G401 (cell line): Measurements from ENCODE around the gene KRT7. TPM values are rescaled to one million over a fixed set of nuclear protein-coding genes. Genes with fewer than 3 reads are reported as not detected.
"Not testable (repeated sequence)": the region's sequence is repeated elsewhere in the genome, so short reads cannot be mapped to it uniquely, and the experiment has no call there.

Experiments
- DNase-seq: peaks from one replicate; pipeline ENCODE4 v3.0.0-alpha.2; 2015; ENCODE audit warnings: low spot score
- in situ Hi-C: cut with HindIII; loops from 2 replicates; pipeline ENCODE4 v1.10.0; 2016; ENCODE audit warnings: low sequenced_read_pairs, mixed read lengths
- total RNA-seq: library from RNA; depleted of rRNA; stranded (reverse); fragments of >200 nt; shearing (Covaris generic); gene quantifications from 2 replicates; pipeline ENCODE4 v1.2.3, GENCODE V29; 2014

KRT7 gene
- total RNA-seq, 1 experiment from 2014 or later: not detected

DNA sequence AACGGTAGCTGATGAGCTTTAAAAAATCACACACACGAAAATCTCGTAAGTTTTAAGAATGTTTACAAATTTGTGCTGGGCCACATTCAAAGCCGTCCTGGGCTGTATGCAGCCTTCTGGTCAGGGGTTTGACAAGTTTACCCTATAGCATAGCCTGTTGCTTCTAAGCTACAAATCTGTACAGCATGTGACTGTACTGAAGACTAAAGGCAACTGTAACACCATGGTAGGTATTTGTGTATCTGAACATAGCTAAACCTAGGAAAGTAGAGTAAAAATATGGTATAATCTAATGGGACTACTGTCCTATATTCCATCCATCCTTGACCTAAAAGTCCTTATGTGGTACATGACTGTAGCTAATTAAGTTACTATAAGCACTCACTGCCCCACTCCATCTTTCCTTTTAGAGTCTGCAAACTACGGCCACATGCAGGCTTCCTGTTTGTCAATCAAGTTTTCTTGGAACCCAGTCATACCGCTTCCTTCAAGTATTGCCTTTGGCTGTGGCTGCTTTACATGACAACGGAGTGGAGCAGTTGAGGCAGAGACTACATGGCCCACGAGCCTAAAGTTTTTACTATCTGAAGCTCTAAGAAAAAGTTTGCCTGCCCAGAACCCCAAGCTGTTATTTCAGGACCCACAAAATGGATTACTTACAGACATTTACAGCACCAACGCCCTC is 18.5 kb downstream of the KRT7 start:
- in situ Hi-C loops: no loop called here
- DNase-seq: no peak

DNA sequence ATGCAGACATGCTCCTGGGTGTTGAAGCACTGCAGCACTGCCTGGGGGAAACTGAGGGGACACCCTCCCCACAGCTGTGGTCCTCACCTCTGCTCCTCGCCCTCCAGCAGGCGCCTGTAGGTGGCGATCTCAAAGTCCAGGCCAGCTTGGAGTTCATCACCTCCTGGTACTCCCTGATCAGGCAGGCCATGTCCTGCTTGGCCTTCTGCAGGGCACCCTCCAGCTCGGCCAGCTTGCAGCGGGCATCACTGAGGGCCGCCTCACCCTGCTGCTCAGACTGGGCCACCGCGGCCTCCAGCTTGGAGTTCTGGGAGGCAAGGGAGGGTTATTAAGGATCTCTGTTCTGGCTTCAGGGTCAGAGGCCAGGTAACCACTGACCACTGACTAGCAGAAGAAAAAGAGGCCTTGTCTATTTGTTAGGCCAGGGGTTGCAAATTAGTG is 19.2 kb downstream of the KRT7 start:
- DNase-seq, in situ Hi-C loops: not testable (repeated sequence)

DNA sequence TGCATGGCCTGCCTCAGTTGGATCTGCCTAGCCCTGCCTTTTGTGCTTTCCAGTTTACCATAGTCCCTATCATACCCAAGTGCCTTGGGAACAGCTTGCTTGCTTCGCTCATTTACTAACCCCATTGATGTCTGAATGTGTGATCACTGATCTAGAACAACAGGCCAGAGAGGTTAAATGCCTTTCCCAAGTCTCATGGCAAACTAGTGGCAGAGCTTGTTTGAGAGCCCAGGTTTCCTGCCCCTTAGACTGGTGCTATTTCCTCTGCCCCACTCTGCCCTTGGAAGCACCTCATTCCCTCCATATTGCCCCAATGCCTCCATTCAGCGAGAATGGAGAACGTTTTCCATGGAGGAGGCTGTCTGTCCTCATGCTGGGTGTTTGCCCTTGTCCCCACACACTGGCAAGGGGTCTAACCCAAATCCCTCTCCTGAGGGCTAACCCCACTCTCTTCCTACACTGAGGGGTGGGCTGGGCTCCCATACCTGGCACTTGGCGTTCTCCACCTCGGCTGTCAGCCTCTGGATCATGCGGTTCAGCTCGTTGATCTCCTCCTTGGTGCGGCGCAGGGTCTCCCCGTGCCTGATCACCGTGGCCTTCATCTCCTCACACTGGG is 19.8 kb downstream of the KRT7 start:
- in situ Hi-C loops: no loop called here
- no peak for DNase-seq

DNA sequence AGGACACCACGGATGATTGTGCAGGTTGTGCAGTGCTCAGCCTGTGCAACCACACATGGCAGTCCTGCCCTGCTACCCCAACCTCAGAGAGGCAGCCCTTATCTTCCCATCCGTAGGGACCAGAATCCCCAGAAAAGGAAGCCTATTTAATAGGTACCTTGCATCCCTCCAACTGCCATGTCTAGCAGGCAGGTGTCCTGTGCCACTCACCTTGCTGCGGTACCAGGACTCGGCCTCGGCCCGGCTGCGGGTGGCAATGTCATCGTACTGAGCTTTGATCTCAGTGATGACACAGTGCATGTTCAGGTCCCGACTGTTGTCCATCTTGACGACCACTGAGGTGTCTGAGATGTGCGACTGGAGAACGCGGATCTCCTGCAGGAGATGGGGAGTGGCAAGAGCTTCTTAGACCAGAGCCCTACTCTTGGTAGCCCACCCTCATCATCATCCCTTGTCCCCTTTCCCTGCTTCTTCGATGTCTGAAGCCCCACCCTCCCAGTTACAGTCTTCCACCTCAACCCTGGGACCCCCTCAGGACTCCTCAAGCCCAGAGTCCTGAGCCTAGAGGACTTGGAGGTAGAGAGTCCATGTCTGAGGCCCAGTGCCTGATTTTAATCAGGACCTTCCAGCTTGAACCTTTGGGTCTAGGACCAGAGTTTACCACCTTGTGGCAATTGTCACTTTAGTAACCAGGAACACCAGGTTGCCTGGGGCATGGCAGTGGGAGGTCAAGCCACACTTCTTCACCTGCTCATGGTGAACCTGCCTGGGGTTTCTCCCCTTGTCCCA is 20.5 kb downstream of the KRT7 start:
- DNase-seq: no peak
- in situ Hi-C loops: no loop called here

- DNase-seq: no peak
- in situ Hi-C loops: no loop called here
Measured at GRCh38 chr12:52254180-52254964, 21.3 kb downstream of the KRT7 start.

DNA sequence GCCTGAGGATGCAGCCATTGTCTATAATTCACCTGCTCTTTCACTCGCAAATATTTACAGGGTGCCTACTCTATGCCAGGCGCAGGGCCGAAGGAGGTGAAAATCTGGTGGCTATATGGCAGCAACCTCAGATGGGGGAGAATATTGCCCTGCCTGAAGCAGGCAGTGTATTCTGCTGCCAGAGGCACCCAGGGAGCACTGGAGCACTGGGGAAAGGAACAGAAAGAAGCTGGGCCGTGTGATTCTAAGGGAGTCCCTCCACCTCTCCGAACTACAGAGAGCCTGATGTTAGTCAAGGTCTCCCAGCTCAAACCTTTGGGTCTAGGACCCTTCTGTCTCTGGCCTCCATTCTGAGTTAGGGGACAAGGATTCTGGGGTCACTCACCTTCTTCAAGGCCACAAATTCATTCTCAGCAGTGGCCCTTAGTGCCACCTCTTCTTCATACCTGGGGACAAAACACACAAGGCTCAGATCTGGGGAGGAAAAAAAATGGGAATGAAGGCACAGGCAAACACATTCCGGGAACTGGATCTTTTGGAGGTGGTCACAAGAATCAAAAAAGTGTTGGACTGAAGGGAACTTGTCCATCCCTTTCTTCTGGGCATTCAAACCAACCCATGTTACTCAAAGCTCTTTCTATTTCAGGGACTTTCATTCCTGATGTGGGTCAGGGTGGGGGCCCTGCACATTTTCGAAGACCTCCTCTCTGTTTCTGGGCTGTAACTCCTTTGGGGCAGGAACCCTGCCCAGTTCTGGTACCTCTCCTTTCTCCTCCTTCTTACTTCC is 22.1 kb downstream of the KRT7 start:
- in situ Hi-C loops: no loop called here
- DNase-seq: no peak

GRCh38 chr12:52255926-52256583 is 23.0 kb downstream of the KRT7 start:
- in situ Hi-C loops: no loop called here
- DNase-seq: no peak

DNA sequence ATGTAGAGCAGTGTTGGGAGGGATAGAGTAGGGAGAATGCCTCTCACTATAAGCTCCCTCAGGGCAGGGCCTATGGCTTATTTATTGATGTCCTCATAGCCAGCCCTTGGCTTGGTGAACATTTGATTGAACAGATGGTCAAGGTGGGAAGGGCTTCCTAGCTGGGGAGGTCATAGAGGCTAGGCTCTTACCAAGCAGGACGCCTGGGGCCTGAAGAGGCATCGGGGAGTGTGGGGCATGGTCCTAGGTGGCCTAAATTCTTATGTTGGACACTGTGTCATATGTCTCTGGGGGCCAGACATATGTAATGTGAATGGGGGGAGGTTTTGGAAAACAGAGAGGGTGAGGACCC is 23.5 kb downstream of the KRT7 start:
- no peak for DNase-seq
- in situ Hi-C loops: no loop called here

GRCh38 chr12:52257074-52257551 is 24.1 kb downstream of the KRT7 start:
- no peak for DNase-seq
- in situ Hi-C loops: no loop called here

- DNase-seq, in situ Hi-C loops: not testable (repeated sequence)
Measured at GRCh38 chr12:52257922-52258321, 24.9 kb downstream of the KRT7 start.

DNA sequence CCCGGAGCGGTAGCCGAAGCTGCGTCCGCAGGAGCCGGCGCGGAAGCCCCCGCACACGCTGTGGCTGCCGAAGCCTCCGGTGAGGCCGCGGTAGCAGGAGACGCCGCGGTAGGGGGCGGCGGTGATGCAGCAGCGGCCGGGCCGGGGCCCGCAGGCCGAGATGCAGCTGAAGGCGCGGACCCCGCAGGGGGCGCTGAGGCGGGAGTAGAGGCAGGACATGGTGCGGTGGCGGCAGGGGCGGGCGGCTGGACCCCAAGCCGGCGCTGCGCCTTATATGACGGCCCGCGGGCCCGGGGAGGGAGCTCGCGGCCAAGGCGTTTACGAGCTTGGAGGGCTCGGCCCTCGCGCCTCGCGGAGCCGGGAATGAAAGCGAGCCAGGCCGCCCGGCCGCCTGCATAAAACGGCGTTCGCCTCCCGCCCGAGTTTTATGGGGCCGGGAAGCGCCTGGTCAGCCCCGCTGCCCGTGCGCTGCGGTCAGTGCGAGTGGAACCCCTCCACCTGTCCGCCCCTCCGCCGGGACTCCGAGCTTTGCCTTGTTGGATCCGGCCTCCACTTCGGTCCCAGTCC is 25.4 kb downstream of the KRT7 start:
- DNase-seq: no peak
- in situ Hi-C loops: no loop called here

DNA sequence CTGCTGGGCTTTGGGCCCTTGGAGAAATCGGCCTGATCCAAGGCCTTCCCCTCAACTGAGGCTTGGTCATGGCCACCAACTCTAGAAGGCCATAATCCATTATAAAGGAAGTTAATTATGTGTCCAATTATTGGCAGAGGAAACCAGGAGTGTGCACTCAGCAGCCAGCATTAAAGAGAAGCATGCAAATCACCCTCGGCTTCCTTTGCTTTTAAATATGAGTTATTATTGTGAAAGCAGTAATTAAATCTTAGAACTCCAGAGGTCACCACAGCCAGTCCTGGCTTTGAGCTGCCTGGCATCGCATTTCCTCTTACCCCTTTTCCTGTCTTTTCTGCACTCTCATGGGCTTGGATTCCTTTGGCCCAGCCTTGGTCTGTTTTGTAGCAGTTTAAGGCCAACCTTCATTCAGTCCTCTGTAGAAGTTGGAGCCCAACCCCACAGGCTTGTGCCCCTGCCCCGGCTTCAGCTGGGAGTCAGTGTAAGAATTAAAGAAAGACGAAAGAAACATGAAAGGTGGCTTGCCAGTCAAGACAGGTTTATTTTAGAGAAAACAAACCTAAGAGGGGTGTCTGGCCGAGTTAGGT is 26.7 kb downstream of the KRT7 start:
- in situ Hi-C loops: no loop called here
- DNase-seq: no peak

- DNase-seq: no peak
- in situ Hi-C loops: no loop called here
Measured at GRCh38 chr12:52260361-52261207, 27.5 kb downstream of the KRT7 start.

DNA sequence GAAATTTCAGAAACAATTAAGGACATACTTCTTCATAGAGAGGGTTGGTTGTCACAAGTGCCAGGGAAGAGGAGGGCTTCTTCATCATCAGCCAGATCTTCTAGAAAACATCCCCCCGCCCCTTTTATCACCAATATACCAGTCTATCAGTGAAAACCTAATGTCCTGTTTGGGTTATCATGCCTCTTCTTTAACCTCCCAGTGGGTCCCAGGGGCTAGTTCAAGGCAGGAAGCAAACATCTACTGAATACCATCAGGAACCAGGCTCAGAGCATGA is 28.1 kb downstream of the KRT7 start:
- in situ Hi-C loops: no loop called here
- no peak for DNase-seq

- no peak for DNase-seq
- in situ Hi-C loops: no loop called here
Measured at GRCh38 chr12:52262286-52262685, 29.2 kb downstream of the KRT7 start.

DNA sequence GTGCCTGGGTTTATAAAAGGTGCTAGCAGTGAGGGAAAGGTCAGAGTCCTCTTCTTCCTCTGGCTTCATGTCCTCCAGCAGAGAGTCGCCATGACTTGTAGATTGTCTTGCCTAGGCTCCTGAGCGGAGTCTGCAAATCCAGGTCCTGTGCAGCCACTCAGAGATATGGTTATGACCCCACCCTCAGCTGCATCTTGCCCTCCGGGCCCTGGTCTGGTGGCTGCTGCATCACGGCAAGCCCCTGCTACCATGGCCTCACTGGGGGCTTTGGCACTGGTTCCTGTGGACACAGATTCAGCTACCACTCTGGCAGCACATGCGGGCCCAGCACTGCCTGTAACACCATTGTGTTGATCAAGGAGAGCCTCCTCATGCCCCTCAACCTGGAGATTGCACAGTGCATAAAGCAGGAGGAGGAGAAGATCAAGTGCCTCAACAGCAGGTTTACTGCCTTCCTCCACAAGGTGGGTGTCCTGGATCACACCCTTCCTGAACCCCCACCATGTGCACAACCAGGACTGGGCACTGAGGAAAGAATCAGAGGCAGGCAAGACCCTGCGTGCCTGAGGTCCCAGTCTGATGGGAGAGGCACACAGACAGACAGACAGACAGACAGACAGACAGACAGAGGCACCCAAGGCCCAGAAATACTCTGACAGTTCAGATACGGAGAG is 30.9 kb downstream of the KRT7 start:
- in situ Hi-C loops: no loop called here

GRCh38 chr12:52264435-52264825 is 31.4 kb downstream of the KRT7 start:
- in situ Hi-C loops: no loop called here
- no peak for DNase-seq

More for the DNA sequence above, 30.9 kb downstream of the KRT7 start:
- no peak for DNase-seq
